DMS153 treated with DMSO at 0.1 percent for 48 hours (cell line): ENCODE data around the gene KRTAP12-1.
"Not testable (repeated sequence)": the region's sequence is repeated elsewhere in the genome, so short reads cannot be mapped to it uniquely, and the experiment has no call there.

Experiments
- DNase-seq: peaks from one replicate; lab custom pipeline; 2025; ENCODE audit not compliant: unreplicated experiment; lab: John Stamatoyannopoulos, UW

The KRTAP12-1 gene

DNA sequence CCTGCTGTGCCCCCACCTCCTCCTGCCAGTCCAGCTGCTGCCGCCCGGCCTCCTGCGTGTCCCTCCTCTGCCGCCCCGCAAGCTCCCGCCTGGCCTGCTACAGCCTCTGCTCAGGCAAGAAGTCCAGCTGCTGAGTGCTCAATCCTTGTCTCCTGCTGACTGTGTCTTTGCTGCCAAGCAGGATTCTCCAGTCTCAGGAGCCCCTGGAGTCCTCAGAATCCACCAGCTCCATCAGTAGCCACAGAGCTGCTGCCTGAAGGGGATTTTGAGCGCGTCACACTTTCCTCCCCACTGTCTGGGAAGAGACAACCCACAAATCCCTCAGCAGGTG lies 34.8 kb downstream of the KRTAP12-1 start:
- no peak for DNase-seq

DNA sequence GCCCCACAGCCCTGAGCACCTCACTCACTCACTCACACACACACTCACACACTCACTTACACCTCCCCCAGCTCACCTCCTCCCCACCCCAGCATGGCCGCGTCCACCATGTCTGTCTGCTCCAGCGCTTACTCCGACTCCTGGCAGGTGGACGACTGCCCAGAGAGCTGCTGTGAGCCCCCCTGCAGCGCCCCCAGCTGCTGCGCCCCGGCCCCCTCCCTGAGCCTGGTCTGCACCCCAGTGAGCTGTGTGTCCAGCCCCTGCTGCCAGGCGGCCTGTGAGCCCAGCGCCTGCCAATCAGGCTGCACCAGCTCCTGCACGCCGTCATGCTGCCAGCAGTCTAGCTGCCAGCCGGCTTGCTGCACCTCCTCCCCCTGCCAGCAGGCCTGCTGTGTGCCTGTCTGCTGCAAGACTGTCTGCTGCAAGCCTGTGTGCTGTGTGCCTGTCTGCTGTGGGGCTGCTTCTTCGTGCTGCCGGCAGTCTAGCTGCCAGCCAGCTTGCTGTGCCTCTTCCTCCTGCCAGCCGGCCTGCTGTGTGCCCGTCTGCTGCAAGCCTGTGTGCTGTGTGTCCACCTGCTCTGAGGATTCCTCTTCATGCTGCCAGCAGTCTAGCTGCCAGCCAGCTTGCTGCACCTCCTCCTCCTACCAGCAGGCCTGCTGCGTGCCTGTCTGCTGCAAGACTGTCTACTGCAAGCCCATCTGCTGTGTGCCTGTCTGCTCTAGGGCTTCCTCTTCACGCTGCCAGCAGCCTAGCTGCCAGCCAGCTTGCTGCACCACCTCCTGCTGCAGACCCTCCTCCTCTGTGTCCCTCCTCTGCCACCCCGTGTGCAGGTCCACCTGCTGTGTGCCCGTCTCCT lies 35.4 kb downstream of the KRTAP12-1 start, which contains the start of gene KRTAP10-11:
Gene KRTAP10-11, plus strand, starts transcription at position 49 of the 856 bp plus-strand sequence. Its CDS starts 45 bp downstream, at position 94.
- not testable (repeated sequence) for DNase-seq

DNA sequence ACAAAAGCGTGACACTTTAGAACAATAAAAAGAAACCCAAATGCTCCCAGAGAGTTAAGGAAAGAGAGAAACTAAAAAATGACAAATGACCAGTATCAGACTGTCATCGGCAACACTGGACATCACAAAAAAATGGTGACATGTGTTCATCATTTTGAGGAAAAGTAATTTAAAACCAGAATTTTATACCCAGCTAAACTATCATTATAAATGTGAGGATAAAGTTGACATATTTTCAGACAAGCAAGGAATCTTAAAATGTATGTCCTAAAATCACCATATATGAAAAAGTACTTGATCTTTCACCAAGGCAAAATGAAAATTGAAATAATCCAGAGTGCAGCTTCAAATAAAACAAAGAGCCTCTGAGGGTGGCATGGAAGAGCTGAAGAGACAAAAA lies 37.1 kb downstream of the KRTAP12-1 start:
- no peak for DNase-seq

DNA sequence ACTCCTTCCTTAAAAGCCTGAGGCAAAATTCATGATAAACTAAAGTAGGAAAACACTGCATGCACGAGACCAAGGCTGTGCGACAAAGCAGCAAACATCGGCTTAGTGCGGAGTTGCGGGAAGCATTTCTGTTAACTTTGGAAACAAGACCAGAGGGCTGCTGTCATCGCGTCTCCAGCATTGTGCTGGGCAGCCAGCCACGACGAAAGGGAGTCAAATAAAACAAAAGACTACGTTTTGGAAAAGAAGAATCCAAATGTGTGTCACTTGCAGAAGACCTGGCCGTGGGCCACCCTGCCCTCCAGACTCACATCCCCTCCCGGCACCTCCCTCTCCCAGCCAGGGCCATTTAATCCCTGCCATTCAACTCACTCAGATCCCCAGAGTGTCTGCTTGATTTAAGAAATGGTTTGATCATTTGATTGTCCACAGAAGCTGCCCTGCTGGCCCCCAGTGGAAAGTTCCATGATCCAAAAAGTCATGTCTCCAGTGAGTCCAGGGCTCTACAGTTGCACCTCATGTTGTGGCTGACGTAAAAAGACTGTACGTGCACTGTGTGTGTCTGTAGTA lies 38.1 kb downstream of the KRTAP12-1 start:
- no peak for DNase-seq

DNA sequence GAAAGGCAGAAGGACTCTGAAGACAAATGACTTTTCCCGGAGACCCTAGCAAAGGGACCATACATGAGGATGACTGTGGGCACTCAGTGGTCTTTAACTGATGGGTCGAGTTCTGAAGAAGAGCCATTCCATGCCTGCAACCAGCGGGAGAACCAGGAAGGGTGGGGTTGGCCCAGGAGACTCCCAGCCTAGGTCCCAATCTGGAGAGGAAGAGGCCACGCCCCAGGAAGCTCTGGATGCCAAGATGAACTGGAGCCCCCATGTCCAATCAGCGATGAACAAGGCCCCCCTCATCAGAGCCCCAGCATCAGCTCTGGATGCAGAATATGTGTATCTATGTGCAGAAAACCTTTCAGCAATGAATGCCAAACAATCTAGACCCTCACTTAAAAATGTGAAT lies 41.2 kb downstream of the KRTAP12-1 start:
- no peak for DNase-seq

DNA sequence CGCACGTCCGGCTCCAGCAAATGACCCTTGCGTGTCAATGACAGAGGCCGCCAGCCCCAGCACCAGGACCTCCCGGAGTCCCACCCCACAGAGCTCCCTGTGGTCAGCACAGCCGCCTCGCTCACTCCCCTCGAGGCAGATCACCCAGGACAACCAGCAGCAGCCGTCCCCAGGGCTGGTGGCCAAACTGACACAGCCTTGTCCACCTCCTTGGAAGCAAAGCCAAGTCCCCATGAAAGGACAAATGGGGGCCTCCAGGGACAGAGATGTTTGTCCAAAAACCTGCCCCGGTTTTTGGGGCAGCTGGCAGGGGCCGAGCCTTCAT lies 42.7 kb downstream of the KRTAP12-1 start:
- DNase-seq = no peak

DNA sequence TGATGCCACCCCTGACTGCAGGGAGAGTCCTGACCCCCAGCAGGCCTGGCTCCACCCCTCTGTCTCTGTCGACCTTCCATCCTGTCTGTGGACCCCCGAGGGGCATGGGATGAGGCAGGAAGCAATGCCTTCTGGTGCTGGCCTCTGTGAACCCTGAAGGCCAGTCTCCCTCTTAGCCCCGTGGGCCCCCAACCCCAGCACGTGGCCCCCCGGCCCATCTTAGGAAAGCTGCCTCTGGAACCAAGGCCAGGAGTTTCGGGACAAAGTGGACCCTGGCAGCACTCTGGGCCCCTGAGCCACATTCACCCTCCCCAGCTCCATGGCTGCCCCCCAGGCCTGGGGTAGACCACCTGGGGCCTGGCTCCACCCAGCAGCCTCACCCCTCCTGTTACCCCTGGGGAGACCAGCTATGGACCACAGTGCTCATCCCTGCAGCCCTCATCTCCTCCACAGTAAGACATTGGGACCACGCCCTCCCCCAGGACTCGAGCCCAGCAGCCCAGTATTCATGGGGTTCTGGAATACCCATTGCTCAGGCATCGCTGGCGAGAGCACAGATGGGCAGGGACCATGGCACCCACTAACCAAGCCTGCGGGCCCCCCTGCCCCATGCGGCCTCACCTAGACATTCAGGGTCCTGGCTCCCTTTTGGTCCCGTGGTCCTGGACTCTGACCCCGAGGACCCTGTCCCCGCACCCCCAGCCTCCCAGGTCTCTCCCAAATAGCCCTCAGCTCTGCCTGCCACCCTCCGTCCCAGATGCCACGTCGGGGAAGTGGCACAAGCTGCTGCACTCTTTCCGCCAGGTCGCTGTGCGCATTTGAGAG lies 43.2 kb downstream of the KRTAP12-1 start:
- not testable (repeated sequence) for DNase-seq

DNA sequence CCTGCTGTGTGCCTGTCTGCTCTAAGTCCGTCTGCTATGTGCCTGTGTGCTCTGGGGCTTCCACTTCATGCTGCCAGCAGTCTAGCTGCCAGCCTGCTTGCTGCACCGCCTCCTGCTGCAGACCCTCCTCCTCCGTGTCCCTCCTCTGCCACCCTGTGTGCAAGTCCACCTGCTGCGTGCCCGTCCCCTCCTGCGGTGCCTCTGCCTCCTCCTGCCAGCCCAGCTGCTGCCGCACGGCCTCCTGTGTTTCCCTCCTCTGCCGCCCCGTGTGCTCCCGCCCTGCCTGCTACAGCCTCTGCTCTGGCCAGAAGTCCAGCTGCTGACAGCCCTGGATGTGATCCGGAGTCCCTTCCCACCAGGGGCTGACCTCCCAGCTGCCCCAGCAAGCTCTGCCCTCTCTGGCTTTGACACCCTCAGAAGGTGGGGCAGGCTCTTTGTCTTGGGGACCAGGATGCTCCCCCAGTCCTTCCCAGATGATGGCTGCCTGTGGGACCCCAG lies 44.1 kb downstream of the KRTAP12-1 start:
- not testable (repeated sequence) for DNase-seq

DNA sequence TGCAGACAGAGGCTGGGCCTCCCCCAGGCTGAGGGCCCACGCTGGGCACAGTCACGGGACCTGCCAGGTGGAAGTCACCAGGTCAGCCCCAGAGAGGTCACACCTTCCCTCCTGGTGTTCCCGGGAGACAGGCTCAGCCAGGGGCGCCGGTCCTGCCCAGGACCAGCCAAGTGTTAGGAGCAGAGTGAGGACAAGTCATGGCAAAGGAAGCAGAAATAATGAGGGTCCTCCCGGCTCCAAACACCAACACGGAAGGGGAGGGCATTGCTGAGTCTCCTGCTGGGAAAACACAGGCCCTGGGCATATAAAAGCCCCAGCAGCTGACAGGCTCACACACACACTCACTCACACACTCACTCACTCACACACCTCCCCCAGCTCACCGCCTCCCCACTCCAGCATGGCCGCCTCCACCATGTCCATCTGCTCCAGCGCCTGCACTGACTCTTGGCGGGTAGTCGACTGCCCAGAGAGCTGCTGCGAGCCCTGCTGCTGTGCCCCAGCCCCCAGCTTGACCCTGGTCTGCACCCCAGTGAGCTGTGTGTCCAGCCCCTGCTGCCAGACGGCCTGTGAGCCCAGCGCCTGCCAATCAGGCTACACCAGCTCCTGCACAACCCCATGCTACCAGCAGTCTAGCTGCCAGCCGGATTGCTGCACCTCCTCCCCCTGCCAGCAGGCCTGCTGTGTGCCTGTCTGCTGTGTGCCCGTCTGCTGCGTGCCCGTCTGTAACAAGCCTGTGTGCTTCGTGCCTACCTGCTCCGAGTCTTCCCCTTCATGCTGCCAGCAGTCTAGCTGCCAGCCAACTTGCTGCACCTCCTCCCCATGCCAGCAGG lies 44.7 kb downstream of the KRTAP12-1 start, which contains the start of gene KRTAP10-10:
Gene KRTAP10-10, plus strand, starts transcription at position 339 of the 833 bp plus-strand sequence. Its CDS starts 62 bp downstream, at position 401.
- no peak for DNase-seq

DNA sequence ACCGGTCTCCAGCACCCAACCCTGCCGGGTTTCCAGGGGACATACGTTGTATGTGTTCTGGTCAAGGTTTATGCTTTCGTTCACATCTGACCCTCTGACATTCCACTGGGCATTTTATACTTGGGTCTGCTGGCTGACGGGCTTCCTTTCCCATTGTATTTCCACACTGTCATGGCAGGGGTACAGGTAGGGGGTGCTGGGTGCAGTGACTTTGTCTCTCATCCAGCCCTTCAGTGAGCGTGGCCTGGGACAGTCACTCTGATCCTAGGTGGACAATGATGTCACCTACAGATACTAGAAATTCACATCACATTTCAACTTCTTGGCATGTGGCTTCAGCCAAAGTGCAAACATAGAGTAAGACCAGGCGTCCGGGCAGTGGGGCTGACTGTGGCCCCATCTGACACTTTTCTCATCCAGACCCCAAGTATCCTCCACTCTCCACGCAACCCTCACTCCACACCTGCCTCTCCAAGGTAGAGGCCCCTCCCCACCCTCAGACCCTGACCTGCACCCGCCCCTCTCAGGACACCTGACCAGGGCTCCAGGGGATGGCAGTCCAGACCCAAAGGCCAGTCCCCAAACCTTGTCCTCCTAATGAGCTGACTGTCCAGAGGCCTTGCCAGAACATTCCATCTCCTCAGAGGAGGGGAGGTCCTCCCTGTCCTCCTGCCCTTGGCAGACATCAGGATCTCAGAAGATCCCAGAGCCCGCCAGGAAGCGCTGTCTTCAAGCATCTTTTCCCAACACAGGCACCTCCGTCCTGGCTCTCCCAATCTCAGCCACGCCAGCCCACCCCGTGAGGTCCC lies 45.5 kb downstream of the KRTAP12-1 start:
- no peak for DNase-seq

DNA sequence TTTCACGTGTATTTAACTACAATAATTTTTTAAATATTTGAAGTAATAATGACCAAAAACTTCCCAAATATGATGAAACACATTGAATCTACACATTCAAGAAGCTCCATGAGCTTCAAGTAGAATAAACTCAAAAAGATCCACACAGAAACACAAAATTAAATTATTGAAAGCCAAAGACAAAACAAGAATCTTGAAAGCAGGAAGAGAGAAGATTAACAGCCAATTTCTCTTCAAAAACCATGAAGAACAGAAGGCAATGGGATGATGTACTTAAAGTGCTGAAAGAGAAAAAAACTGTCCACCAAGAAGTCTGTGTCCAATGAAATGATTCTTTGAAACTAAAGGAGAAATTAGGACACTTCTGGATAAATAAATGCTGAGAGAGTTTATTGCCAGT lies 49.9 kb downstream of the KRTAP12-1 start:
- DNase-seq = no peak
